HEK293 (cell line): ENCODE measurements around the gene C1QTNF4.

Experiments used
- ELK4 ChIP-seq: IDR thresholded peaks from 2 replicates; pipeline ENCODE4 v1.6.1; 2011; ENCODE audit warnings: mild to moderate bottlenecking, low read depth, low read length, borderline replicate concordance
- PBX3 ChIP-seq: sonication (generic); formaldehyde crosslinking; IDR thresholded peaks from 2 replicates; pipeline ENCODE4 v1.8.1; 2022; ENCODE audit warnings: mild to moderate bottlenecking, moderate library complexity, missing genetic modification reagents
- PRDM2 ChIP-seq: fragments of 450-650 bp; formaldehyde crosslinking; IDR thresholded peaks from 2 replicates; pipeline ENCODE4 v1.5.1; 2016; ENCODE audit warnings: missing biosample characterization, missing genetic modification characterization, borderline replicate concordance
- TSHZ1 ChIP-seq: fragments of 450-650 bp; formaldehyde crosslinking; IDR thresholded peaks from 2 replicates; pipeline ENCODE4 v1.5.1; 2016; ENCODE audit warnings: missing biosample characterization, missing genetic modification characterization, borderline replicate concordance
- ZSCAN5A ChIP-seq: fragments of 450-650 bp; formaldehyde crosslinking; IDR thresholded peaks from 2 replicates; pipeline ENCODE4 v1.5.1; 2016; ENCODE audit warnings: missing biosample characterization, missing genetic modification characterization
- TF ChIP-seq, protein P1 (sequence below): fragments of 450-650 bp; formaldehyde crosslinking; IDR thresholded peaks from 2 replicates; pipeline ENCODE4 v1.5.1; 2016; ENCODE audit warnings: missing biosample characterization, missing genetic modification characterization

DNA sequence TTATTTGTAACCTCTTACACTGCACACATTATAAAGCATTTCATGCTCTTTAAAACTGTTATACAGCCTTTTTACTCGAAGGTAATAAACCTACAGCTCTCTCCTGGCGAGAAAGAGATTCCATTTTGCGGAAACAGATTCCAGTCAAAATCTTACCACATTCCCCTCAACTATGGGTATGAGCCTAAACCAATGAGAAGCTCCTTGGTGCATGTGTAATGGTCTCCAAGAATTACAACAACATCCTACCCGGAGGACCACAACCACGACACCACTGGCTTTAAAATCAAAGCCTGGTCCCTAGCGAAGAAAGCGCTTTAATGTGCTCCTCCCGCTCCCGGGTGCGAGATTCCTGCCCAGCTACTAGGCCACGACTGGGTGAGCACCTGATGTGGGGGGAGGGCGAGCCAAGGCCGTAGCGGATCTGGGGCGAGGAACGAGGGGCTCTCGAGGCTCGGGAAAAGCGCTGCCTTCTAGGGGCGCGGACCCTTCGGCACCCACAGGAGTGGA, 42.1 kb downstream of the C1QTNF4 start:
- TF ChIP-seq PRDM2 (tag by site-specific recombination) (no peak), ELK4 (no peak), TSHZ1 (tag by site-specific recombination) (no peak), ZSCAN5A (tag by site-specific recombination) (no peak), PBX3 (no peak)
- TF ChIP-seq, protein P1, sequence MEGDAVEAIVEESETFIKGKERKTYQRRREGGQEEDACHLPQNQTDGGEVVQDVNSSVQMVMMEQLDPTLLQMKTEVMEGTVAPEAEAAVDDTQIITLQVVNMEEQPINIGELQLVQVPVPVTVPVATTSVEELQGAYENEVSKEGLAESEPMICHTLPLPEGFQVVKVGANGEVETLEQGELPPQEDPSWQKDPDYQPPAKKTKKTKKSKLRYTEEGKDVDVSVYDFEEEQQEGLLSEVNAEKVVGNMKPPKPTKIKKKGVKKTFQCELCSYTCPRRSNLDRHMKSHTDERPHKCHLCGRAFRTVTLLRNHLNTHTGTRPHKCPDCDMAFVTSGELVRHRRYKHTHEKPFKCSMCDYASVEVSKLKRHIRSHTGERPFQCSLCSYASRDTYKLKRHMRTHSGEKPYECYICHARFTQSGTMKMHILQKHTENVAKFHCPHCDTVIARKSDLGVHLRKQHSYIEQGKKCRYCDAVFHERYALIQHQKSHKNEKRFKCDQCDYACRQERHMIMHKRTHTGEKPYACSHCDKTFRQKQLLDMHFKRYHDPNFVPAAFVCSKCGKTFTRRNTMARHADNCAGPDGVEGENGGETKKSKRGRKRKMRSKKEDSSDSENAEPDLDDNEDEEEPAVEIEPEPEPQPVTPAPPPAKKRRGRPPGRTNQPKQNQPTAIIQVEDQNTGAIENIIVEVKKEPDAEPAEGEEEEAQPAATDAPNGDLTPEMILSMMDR, result no peak
